GM21526 (cell line): ENCODE data around the gene CNGA4.
"Not testable (repeated sequence)": the region's sequence is repeated elsewhere in the genome, so short reads cannot be mapped to it uniquely, and the experiment has no call there.

Experiments
- ATAC-seq: cut with Tn5 transposase; IDR thresholded peaks from one replicate; pipeline ENCODE4 v1.9.1; 2021; ENCODE audit warnings: moderate library complexity; ENCODE audit not compliant: unreplicated experiment, low FRiP score

The CNGA4 gene

GRCh38 chr11:6260207-6260726, 21.4 kb downstream of the CNGA4 start:
- no peak for ATAC-seq

GRCh38 chr11:6263662-6264061, 24.8 kb downstream of the CNGA4 start:
- no peak for ATAC-seq

DNA sequence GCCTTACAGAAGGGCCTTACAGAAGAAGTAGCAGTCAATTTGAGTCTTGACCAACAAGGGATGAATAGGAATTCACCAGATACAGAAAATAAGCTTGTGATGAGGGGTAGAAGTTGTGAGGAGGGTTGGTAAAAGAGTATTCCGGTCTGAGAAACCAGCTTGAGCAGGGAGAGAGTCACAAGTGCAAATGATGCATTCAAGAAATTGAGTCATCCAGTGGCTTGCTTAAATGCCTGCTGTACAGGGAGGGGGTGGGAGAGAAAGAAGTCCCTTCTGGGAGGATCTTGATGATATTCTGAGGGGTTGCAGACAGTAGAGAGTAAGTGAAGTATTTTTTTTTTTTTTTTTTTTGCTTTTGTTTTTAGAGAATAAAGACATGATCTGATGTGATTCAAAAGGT, 29.9 kb downstream of the CNGA4 start:
- ATAC-seq: no peak

DNA sequence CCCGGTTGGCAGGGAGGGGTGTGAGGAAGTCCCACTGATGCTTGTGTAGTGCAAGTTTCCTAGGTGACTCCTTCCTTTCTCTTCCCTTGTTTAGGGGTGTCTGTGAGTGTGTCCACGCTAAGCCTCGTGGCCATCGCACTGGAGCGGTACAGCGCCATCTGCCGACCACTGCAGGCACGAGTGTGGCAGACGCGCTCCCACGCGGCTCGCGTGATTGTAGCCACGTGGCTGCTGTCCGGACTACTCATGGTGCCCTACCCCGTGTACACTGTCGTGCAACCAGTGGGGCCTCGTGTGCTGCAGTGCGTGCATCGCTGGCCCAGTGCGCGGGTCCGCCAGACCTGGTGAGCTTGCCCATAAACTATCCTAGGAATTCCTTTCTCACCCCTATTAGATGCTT, 31.1 kb downstream of the CNGA4 start:
- no peak for ATAC-seq

- no peak for ATAC-seq
These were observed 31.8 kb downstream of the CNGA4 start for GRCh38 chr11:6270584-6271246.

GRCh38 chr11:6271598-6271997, 32.7 kb downstream of the CNGA4 start:
- no peak for ATAC-seq

- ATAC-seq: no peak
These were observed 34.3 kb downstream of the CNGA4 start for GRCh38 chr11:6273188-6273587.

GRCh38 chr11:6280809-6281208, 41.9 kb downstream of the CNGA4 start:
- not testable (repeated sequence) for ATAC-seq

GRCh38 chr11:6283453-6284023, 44.6 kb downstream of the CNGA4 start:
- no peak for ATAC-seq

DNA sequence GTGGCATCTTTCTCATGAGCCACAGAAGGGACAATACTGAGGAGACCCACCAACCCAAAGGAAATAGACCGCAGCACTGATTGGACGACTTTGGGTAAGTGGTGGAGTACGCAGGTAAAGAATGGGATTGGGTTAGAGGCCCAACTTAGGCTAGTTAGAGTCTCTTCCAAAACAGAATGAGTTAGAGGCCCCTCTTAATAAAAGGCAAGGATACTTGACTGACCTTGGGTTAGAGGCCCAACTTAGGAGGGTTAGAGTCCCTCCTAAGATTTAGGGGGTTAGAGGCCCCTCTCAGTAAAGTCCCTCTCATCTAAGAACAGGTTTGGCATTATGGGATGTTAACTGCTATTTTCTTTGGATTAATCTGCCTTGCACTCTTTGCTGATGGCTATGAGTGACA, 45.4 kb downstream of the CNGA4 start:
- no peak for ATAC-seq

DNA sequence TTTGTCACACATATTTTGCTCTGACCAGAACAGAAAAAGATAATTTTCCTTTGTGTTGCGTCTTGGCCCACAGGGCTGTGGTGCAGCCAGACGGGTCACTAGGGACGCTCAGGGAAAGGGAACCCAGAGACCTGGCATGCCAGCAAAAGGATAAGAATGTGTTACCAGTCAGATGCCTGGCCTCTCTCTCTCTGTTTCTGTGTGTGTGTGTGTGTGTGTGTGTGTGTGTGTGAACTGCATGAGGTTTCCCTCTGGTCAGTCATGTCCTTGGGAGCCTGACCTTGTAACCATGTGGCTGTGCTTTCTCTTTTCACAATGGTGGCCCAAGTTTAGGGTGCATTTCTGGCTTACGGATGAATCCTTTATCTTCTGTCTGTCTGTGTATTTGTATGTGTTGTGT, 46.1 kb downstream of the CNGA4 start:
- ATAC-seq: no peak
